ENCODE results near the gene PRKAG1. TPM values are rescaled to one million over a fixed set of nuclear protein-coding genes. Genes with fewer than 3 reads are reported as not detected.

Gene PRKAG1
- total and polyA plus RNA-seq, 4 donors = 43.2 to 75.2 (median 69.9) TPM

DNA sequence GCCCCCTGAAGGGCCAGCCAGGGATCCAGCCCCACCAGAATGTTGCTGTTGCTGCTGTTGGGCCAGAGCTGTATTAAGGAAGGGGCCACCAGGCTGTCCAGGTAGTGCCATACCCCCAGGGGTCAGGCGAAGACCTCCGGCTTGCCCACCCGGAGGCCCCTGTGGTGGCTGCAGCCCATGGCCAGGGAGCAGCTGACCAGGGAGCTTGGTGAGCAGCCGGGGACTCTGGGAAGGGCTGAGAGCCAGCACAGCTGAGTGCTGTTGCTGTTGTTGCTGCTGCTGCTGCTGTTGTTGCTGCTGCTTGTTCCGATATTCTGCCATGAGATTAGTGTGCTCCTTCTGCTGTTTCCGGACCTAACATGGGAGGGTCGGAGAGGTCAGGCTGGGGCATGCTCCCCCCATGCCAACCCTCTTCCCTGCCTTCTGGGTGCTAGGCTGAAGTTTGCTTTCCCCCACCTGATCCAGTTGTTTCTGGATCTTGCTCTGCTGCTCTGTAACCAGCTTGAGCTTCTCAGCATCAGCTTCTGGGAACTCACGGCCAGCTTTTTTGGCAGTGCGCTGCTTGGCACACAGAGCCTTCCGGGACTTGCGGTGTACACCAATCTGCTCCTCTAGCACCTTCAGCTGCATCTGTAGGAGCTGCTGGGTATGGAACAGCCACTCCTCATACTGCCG, 15.2 kb upstream of the PRKAG1 start:
- Histone ChIP-seq H3K27me3 (ENCODE audit: control insufficient read depth, insufficient read depth, low read length) (no peaks in the 10 kb centered on the region), H3K4me1 (ENCODE audit: control insufficient read depth, insufficient read depth, low read length) (peaks cover 20% of the 10 kb centered on the region), H3K36me3 (ENCODE audit: control insufficient read depth, insufficient read depth, low read length) (peaks cover 95% of the 10 kb centered on the region), H3K4me3 (ENCODE audit: low read depth, low read length) (no peak overlapping the region), H3K9me3 (ENCODE audit: control insufficient read depth, insufficient read depth, low read length) (no peaks in the 10 kb centered on the region), H3K27ac (ENCODE audit: low read depth, low read length) (no peak overlapping the region)
- WGBS (ENCODE audit: insufficient coverage) = 91% methylated on average over 12 of the region's 12 CpGs
- DNase-seq (ENCODE audit: low read depth in 4 of 6, low spot score in 6 of 6) = no peak

GRCh38 chr12:49032679-49033447, 14.3 kb upstream of the PRKAG1 start:
- H3K27me3 ChIP-seq (ENCODE audit: control insufficient read depth, insufficient read depth, low read length) = no peaks in the 10 kb centered on the region

GRCh38 chr12:49032276-49032675, 13.7 kb upstream of the PRKAG1 start:
- 55% methylated on average over 4 of the region's 4 CpGs for WGBS (ENCODE audit: insufficient coverage)
- peak overlapping the region; percentile 33 for H3K27ac ChIP-seq (ENCODE audit: low read depth, low read length)
- H3K36me3 ChIP-seq (ENCODE audit: control insufficient read depth, insufficient read depth, low read length) = peaks cover 93% of the 10 kb centered on the region

More at GRCh38 chr12:49032679-49033447, 14.3 kb upstream of the PRKAG1 start:
- no peak for DNase-seq (ENCODE audit: low read depth in 4 of 6, low spot score in 6 of 6)
- H3K36me3 ChIP-seq (ENCODE audit: control insufficient read depth, insufficient read depth, low read length) = peaks cover 93% of the 10 kb centered on the region
- H3K9me3 ChIP-seq (ENCODE audit: control insufficient read depth, insufficient read depth, low read length) = no peaks in the 10 kb centered on the region
- H3K27ac ChIP-seq (ENCODE audit: low read depth, low read length) = no peak overlapping the region
- WGBS (ENCODE audit: insufficient coverage) = 86% methylated on average over 3 of the region's 3 CpGs
- H3K4me1 ChIP-seq (ENCODE audit: control insufficient read depth, insufficient read depth, low read length) = peaks cover 20% of the 10 kb centered on the region
- no peak overlapping the region for H3K4me3 ChIP-seq (ENCODE audit: low read depth, low read length)

GRCh38 chr12:49031573-49032161, 13.1 kb upstream of the PRKAG1 start:
- 75% methylated on average over 8 of the region's 8 CpGs for WGBS (ENCODE audit: insufficient coverage)
- H3K4me3 ChIP-seq (ENCODE audit: low read depth, low read length) = no peak overlapping the region
- H3K9me3 ChIP-seq (ENCODE audit: control insufficient read depth, insufficient read depth, low read length) = no peaks in the 10 kb centered on the region
- H3K36me3 ChIP-seq (ENCODE audit: control insufficient read depth, insufficient read depth, low read length) = peaks cover 93% of the 10 kb centered on the region
- H3K27ac ChIP-seq (ENCODE audit: low read depth, low read length) = peak overlapping the region; percentile 33
- H3K27me3 ChIP-seq (ENCODE audit: control insufficient read depth, insufficient read depth, low read length) = no peaks in the 10 kb centered on the region
- peaks cover 20% of the 10 kb centered on the region for H3K4me1 ChIP-seq (ENCODE audit: control insufficient read depth, insufficient read depth, low read length)
- no peak for DNase-seq (ENCODE audit: low read depth in 4 of 6, low spot score in 6 of 6)

More at GRCh38 chr12:49032276-49032675, 13.7 kb upstream of the PRKAG1 start:
- Histone ChIP-seq H3K9me3 (ENCODE audit: control insufficient read depth, insufficient read depth, low read length) (no peaks in the 10 kb centered on the region), H3K27me3 (ENCODE audit: control insufficient read depth, insufficient read depth, low read length) (no peaks in the 10 kb centered on the region), H3K4me3 (ENCODE audit: low read depth, low read length) (no peak overlapping the region), H3K4me1 (ENCODE audit: control insufficient read depth, insufficient read depth, low read length) (peaks cover 20% of the 10 kb centered on the region)
- no peak for DNase-seq (ENCODE audit: low read depth in 4 of 6, low spot score in 6 of 6)

- 95% methylated on average over 19 of the region's 19 CpGs for WGBS (ENCODE audit: insufficient coverage)
- no peaks in the 10 kb centered on the region for H3K9me3 ChIP-seq (ENCODE audit: control insufficient read depth, insufficient read depth, low read length)
- peaks cover 94% of the 10 kb centered on the region for H3K36me3 ChIP-seq (ENCODE audit: control insufficient read depth, insufficient read depth, low read length)
- H3K27ac ChIP-seq (ENCODE audit: low read depth, low read length) = no peak overlapping the region
- no peak for DNase-seq (ENCODE audit: low read depth in 4 of 6, low spot score in 6 of 6)
- H3K4me1 ChIP-seq (ENCODE audit: control insufficient read depth, insufficient read depth, low read length) = peaks cover 20% of the 10 kb centered on the region
- no peaks in the 10 kb centered on the region for H3K27me3 ChIP-seq (ENCODE audit: control insufficient read depth, insufficient read depth, low read length)
- no peak overlapping the region for H3K4me3 ChIP-seq (ENCODE audit: low read depth, low read length)
Measured at GRCh38 chr12:49030714-49031572, 12.4 kb upstream of the PRKAG1 start.

GRCh38 chr12:49030119-49030518, 11.5 kb upstream of the PRKAG1 start:
- H3K4me3 ChIP-seq (ENCODE audit: low read depth, low read length) = no peak overlapping the region
- H3K27me3 ChIP-seq (ENCODE audit: control insufficient read depth, insufficient read depth, low read length) = no peaks in the 10 kb centered on the region
- peaks cover 20% of the 10 kb centered on the region for H3K4me1 ChIP-seq (ENCODE audit: control insufficient read depth, insufficient read depth, low read length)
- H3K27ac ChIP-seq (ENCODE audit: low read depth, low read length) = no peak overlapping the region
- no CpG with 5 or more reads among the region's 8 CpGs for WGBS (ENCODE audit: insufficient coverage)
- H3K36me3 ChIP-seq (ENCODE audit: control insufficient read depth, insufficient read depth, low read length) = peaks cover 92% of the 10 kb centered on the region
- H3K9me3 ChIP-seq (ENCODE audit: control insufficient read depth, insufficient read depth, low read length) = no peaks in the 10 kb centered on the region
- DNase-seq (ENCODE audit: low read depth in 4 of 6, low spot score in 6 of 6) = no peak

DNA sequence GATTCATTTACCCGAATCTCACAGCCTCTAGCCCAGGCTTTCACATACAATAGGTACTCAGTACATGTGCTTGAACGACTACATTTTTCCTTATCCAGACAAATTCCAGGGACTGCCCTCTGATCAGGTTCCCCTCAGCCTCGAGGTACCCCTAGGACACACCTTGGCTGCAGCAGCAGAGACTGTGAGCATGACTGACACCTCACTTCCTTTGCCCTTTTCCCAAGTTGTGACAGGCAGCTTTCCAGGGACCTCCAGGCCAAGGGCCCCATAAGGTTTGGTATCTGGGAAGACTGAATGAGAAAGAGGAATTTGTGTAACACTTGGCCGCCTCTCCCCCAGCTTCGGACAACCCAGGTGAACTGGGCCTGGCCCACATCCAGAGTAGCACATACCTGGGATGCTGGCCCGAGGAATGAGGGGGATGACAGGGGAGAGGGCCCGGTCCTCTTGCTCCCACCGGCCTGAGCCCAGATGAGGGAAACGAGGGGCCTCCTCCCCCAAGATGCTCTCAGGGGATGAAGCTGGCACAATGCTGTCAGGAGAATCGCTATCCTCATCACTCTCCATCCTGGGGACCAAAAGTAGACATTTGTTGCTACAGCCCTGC, 10.2 kb upstream of the PRKAG1 start:
- Histone ChIP-seq H3K27me3 (ENCODE audit: control insufficient read depth, insufficient read depth, low read length) (no peaks in the 10 kb centered on the region), H3K4me1 (ENCODE audit: control insufficient read depth, insufficient read depth, low read length) (peaks cover 20% of the 10 kb centered on the region), H3K9me3 (ENCODE audit: control insufficient read depth, insufficient read depth, low read length) (no peaks in the 10 kb centered on the region), H3K4me3 (ENCODE audit: low read depth, low read length) (no peak overlapping the region), H3K36me3 (ENCODE audit: control insufficient read depth, insufficient read depth, low read length) (peaks cover 92% of the 10 kb centered on the region), H3K27ac (ENCODE audit: low read depth, low read length) (no peak overlapping the region)
- no peak for DNase-seq (ENCODE audit: low read depth in 4 of 6, low spot score in 6 of 6)
- WGBS (ENCODE audit: insufficient coverage) = 91% methylated on average over 6 of the region's 10 CpGs

- no peak for DNase-seq (ENCODE audit: low read depth in 4 of 6, low spot score in 6 of 6)
- no peak overlapping the region for H3K4me3 ChIP-seq (ENCODE audit: low read depth, low read length)
- whole genome bisulfite sequencing (ENCODE audit: insufficient coverage) = 95% methylated on average over 8 of the region's 9 CpGs
- H3K4me1 ChIP-seq (ENCODE audit: control insufficient read depth, insufficient read depth, low read length) = peaks cover 18% of the 10 kb centered on the region
- H3K36me3 ChIP-seq (ENCODE audit: control insufficient read depth, insufficient read depth, low read length) = peaks cover 91% of the 10 kb centered on the region
- H3K27me3 ChIP-seq (ENCODE audit: control insufficient read depth, insufficient read depth, low read length) = no peaks in the 10 kb centered on the region
- no peaks in the 10 kb centered on the region for H3K9me3 ChIP-seq (ENCODE audit: control insufficient read depth, insufficient read depth, low read length)
- no peak overlapping the region for H3K27ac ChIP-seq (ENCODE audit: low read depth, low read length)
Measured at GRCh38 chr12:49027846-49028555, 9.4 kb upstream of the PRKAG1 start.
